ENCODE results near the gene ATP8B1.

The ATP8B1 gene

GRCh38 chr18:57806978-57807285, 3.8 kb upstream of the ATP8B1 start:
- no peaks in the 10 kb centered on the region for H3K9me3 ChIP-seq (ENCODE audit: severe bottlenecking)
- peaks cover 15% of the 10 kb centered on the region for H3K4me1 ChIP-seq (ENCODE audit: insufficient read depth, poor library complexity, severe bottlenecking)
- TF ChIP-seq CTCF (IDR thresholded peaks at IDR 0.05; ENCODE audit: poor library complexity, severe bottlenecking), result no peak
- no peaks in the 10 kb centered on the region for H3K27me3 ChIP-seq (ENCODE audit: insufficient read depth, poor library complexity, severe bottlenecking)
- no peak for DNase-seq (ENCODE audit: low spot score)
- peak overlapping the region; percentile 96 for H3K27ac ChIP-seq (ENCODE audit: poor library complexity, severe bottlenecking)
- ATAC-seq (ENCODE audit: low read depth), result peak; percentile 48
- H3K36me3 ChIP-seq (ENCODE audit: low read depth), result no peaks in the 10 kb centered on the region
- no peak overlapping the region for H3K4me3 ChIP-seq (ENCODE audit: severe bottlenecking)

GRCh38 chr18:57806201-57806977, 3.3 kb upstream of the ATP8B1 start:
- peak overlapping the region; percentile 96 for H3K27ac ChIP-seq (ENCODE audit: poor library complexity, severe bottlenecking)
- ATAC-seq (ENCODE audit: low read depth) (no peak), DNase-seq (ENCODE audit: low spot score) (no peak)
- peaks cover 15% of the 10 kb centered on the region for H3K4me1 ChIP-seq (ENCODE audit: insufficient read depth, poor library complexity, severe bottlenecking)
- H3K27me3 ChIP-seq (ENCODE audit: insufficient read depth, poor library complexity, severe bottlenecking), result no peaks in the 10 kb centered on the region
- no peaks in the 10 kb centered on the region for H3K36me3 ChIP-seq (ENCODE audit: low read depth)
- no peak for TF ChIP-seq CTCF (IDR thresholded peaks at IDR 0.05; ENCODE audit: poor library complexity, severe bottlenecking)
- no peak overlapping the region for H3K4me3 ChIP-seq (ENCODE audit: severe bottlenecking)
- no peaks in the 10 kb centered on the region for H3K9me3 ChIP-seq (ENCODE audit: severe bottlenecking)

GRCh38 chr18:57805117-57805516, 2.0 kb upstream of the ATP8B1 start:
- H3K4me3 ChIP-seq (ENCODE audit: severe bottlenecking), result no peak overlapping the region
- no peak for DNase-seq (ENCODE audit: low spot score)
- no peaks in the 10 kb centered on the region for H3K36me3 ChIP-seq (ENCODE audit: low read depth)
- no peaks in the 10 kb centered on the region for H3K9me3 ChIP-seq (ENCODE audit: severe bottlenecking)
- no peaks in the 10 kb centered on the region for H3K27me3 ChIP-seq (ENCODE audit: insufficient read depth, poor library complexity, severe bottlenecking)
- no peak overlapping the region for H3K27ac ChIP-seq (ENCODE audit: poor library complexity, severe bottlenecking)
- TF ChIP-seq CTCF (IDR thresholded peaks at IDR 0.05; ENCODE audit: poor library complexity, severe bottlenecking), result no peak
- no peak for ATAC-seq (ENCODE audit: low read depth)
- H3K4me1 ChIP-seq (ENCODE audit: insufficient read depth, poor library complexity, severe bottlenecking), result peaks cover 22% of the 10 kb centered on the region

- Histone ChIP-seq H3K27me3 (ENCODE audit: insufficient read depth, poor library complexity, severe bottlenecking) (no peaks in the 10 kb centered on the region), H3K4me1 (ENCODE audit: insufficient read depth, poor library complexity, severe bottlenecking) (peaks cover 22% of the 10 kb centered on the region), H3K9me3 (ENCODE audit: severe bottlenecking) (no peaks in the 10 kb centered on the region), H3K36me3 (ENCODE audit: low read depth) (no peaks in the 10 kb centered on the region), H3K27ac (ENCODE audit: poor library complexity, severe bottlenecking) (no peak overlapping the region), H3K4me3 (ENCODE audit: severe bottlenecking) (no peak overlapping the region)
- ATAC-seq (ENCODE audit: low read depth), result no peak
- DNase-seq (ENCODE audit: low spot score), result no peak
- no peak for TF ChIP-seq CTCF (IDR thresholded peaks at IDR 0.05; ENCODE audit: poor library complexity, severe bottlenecking)
These were observed 1.4 kb upstream of the ATP8B1 start for GRCh38 chr18:57804557-57804956.
